Thyroid gland (tissue), 4 donors: ENCODE measurements around the gene LYRM9.

Experiments used
- POLR2A ChIP-seq, 2 donors: fragments of 450-650 bp; IDR thresholded peaks; one replicate each; pipeline ENCODE4 v1.6.1; 2017; ENCODE audit warnings: antibody characterized with exemption in 2 of 2, mild to moderate bottlenecking in 2 of 2, moderate library complexity in 1 of 2
- TF ChIP-seq, protein P1 (sequence below), 6 experiments: fragments of 200-600 bp in 3 of 6; fragments of 450-650 bp in 3 of 6; sonication (generic) in 3 of 6; IDR thresholded peaks; one replicate each; pipeline ENCODE4 v1.5.1; 2016 to 2019; ENCODE audit warnings: antibody characterized with exemption in 6 of 6, mild to moderate bottlenecking in 2 of 6, inconsistent platforms in 1 of 6, moderate library complexity in 1 of 6

DNA sequence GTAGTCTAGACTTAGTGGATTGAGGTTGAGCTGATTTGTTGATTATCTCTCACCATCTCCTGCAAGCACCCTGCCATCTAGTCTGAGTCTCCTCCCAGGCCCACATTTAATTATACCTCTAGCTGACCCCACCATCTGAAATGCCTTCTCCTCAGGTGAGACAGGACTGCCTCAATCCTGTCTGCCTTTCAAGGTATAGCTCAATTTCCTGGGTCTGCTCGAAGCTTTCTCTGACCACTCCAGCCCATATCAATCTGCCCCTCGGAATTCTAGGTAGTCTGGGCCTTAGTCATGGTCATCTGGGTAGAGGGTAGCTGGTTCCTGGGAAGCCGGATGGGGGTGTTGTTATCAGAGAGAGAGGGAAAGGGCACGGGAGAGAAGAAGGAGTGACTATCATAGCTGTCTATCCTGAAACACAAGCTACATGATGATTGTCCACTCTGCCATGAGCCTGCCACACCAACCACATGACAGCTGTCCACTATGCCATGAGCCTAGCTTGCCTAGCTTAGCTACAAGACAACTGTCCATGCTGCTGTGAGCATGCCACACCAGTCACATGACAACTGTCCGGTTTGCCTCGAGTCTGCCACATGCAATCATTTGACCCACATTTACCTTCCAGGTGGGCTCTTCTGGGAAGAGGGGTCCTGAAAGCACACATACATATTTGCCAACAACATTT is 34.4 kb downstream of the LYRM9 start:
- TF ChIP-seq, protein P1, sequence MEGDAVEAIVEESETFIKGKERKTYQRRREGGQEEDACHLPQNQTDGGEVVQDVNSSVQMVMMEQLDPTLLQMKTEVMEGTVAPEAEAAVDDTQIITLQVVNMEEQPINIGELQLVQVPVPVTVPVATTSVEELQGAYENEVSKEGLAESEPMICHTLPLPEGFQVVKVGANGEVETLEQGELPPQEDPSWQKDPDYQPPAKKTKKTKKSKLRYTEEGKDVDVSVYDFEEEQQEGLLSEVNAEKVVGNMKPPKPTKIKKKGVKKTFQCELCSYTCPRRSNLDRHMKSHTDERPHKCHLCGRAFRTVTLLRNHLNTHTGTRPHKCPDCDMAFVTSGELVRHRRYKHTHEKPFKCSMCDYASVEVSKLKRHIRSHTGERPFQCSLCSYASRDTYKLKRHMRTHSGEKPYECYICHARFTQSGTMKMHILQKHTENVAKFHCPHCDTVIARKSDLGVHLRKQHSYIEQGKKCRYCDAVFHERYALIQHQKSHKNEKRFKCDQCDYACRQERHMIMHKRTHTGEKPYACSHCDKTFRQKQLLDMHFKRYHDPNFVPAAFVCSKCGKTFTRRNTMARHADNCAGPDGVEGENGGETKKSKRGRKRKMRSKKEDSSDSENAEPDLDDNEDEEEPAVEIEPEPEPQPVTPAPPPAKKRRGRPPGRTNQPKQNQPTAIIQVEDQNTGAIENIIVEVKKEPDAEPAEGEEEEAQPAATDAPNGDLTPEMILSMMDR (IDR thresholded peaks at IDR 0.05): no peak
- no peak for TF ChIP-seq POLR2A (IDR thresholded peaks at IDR 0.05)
